B cell (primary cell): ENCODE data around the gene HDAC10. TPM values are rescaled to one million over a fixed set of nuclear protein-coding genes. Genes with fewer than 3 reads are reported as not detected.

ENCODE experiments used
- ATAC-seq: fragments of 200-7000 bp; cut with Tn5 transposase; one replicate; pipeline ENCODE4 v1.10.0; 2021; ENCODE audit warnings: low read depth, mild to moderate bottlenecking, moderate number of reproducible peaks, moderate library complexity
- CTCF ChIA-PET: fragments of 350-600 bp; sonication (Branson Sonifier 250); formaldehyde crosslinking; loops from one replicate; lab custom pipeline; 2021; ENCODE audit warnings: antibody characterized with exemption, inconsistent platforms; lab: Charles Lee
- POLR2A ChIA-PET: fragments of 350-600 bp; sonication (Branson Sonifier 250); formaldehyde crosslinking; loops from one replicate; lab custom pipeline; 2021; ENCODE audit warnings: antibody characterized with exemption; lab: Charles Lee
- DNase-seq: peaks from one replicate; pipeline ENCODE4 v3.0.0; 2013
- H2AFZ ChIP-seq: 2 replicates; pipeline ENCODE4 v1.6.1; 2012; ENCODE audit warnings: mild to moderate bottlenecking, low read depth, low read length; ENCODE audit not compliant: insufficient read depth, poor library complexity, severe bottlenecking
- H3K27ac ChIP-seq, 2 donors: 1 replicate in 1 of 2; 2 replicates in 1 of 2; pipeline ENCODE4 v1.5.1; 2012 to 2013; ENCODE audit warnings: low read length in 2 of 2, mild to moderate bottlenecking in 2 of 2, moderate library complexity in 1 of 2
- H3K27me3 ChIP-seq, 4 experiments: fragments of 200-600 bp in 1 of 4; sonication (generic) in 1 of 4; replicated peaks in 1 of 4; 1 replicate in 2 of 4; 2 replicates in 2 of 4; pipeline versions ENCODE4 v1.6.1 to v1.7.0; 2013 to 2016; ENCODE audit warnings: low read length in 3 of 4, mild to moderate bottlenecking in 2 of 4, mixed read lengths in 1 of 4, moderate library complexity in 1 of 4; ENCODE audit not compliant: insufficient read depth in 4 of 4, control insufficient read depth in 3 of 4; ENCODE audit errors: control extremely low read depth in 1 of 4
- H3K36me3 ChIP-seq, 2 experiments: replicated peaks in 1 of 2; 1 replicate in 1 of 2; 2 replicates in 1 of 2; pipeline versions ENCODE4 v1.6.1 to v1.7.1; 2013; ENCODE audit warnings: low read length in 1 of 2; ENCODE audit not compliant: insufficient read depth in 2 of 2, control insufficient read depth in 1 of 2; ENCODE audit errors: control extremely low read depth in 1 of 2, extremely low read depth in 1 of 2
- H3K4me1 ChIP-seq, 2 donors: fragments of 200-600 bp in 1 of 2; sonication (generic) in 1 of 2; 1 replicate in 1 of 2; 2 replicates in 1 of 2; pipeline versions ENCODE4 v1.5.1 to v1.6.1; 2013 to 2017; ENCODE audit warnings: low read length in 2 of 2; ENCODE audit not compliant: control insufficient read depth in 2 of 2, insufficient read depth in 2 of 2
- H3K4me2 ChIP-seq: replicated peaks from 2 replicates; pipeline ENCODE3; 2012; ENCODE audit warnings: mild to moderate bottlenecking, low read depth, low read length; ENCODE audit not compliant: poor library complexity, severe bottlenecking
- H3K4me3 ChIP-seq, 5 experiments: fragments of 200-600 bp in 1 of 5; sonication (generic) in 1 of 5; 1 replicate in 3 of 5; 2 replicates in 2 of 5; pipeline versions ENCODE4 v1.5.1 to v1.7.0; 2011 to 2016; ENCODE audit warnings: low read length in 4 of 5, mild to moderate bottlenecking in 4 of 5, low read depth in 2 of 5, control low read depth in 1 of 5, moderate library complexity in 1 of 5; ENCODE audit not compliant: insufficient read depth in 1 of 5; ENCODE audit errors: control extremely low read depth in 1 of 5, extremely low read depth in 1 of 5
- H3K79me2 ChIP-seq: fragments of 200-600 bp; sonication (generic); one replicate; pipeline ENCODE4 v1.6.0; 2016; ENCODE audit warnings: low read length; ENCODE audit not compliant: control insufficient read depth, insufficient read depth
- H3K9ac ChIP-seq: fragments of 200-600 bp; sonication (generic); 2 replicates; pipeline ENCODE4 v1.6.1; 2017; ENCODE audit warnings: mild to moderate bottlenecking, low read length, moderate library complexity
- H3K9me3 ChIP-seq, 3 donors: one replicate each; pipeline versions ENCODE4 v1.6.1 to v1.7.1; 2013; ENCODE audit warnings: low read length in 2 of 3; ENCODE audit not compliant: control insufficient read depth in 2 of 3, insufficient read depth in 1 of 3; ENCODE audit errors: control extremely low read depth in 1 of 3
- H4K20me1 ChIP-seq: 2 replicates; pipeline ENCODE4 v1.6.0; 2012; ENCODE audit warnings: mild to moderate bottlenecking, low read length; ENCODE audit not compliant: insufficient read depth, control insufficient read depth, poor library complexity, severe bottlenecking
- H3K27ac Mint-ChIP-seq: one replicate; pipeline ENCODE4 v1.8.0; 2021; ENCODE audit warnings: mixed read lengths
- H3K27me3 Mint-ChIP-seq: one replicate; pipeline ENCODE4 v1.8.0; 2021; ENCODE audit warnings: mixed read lengths
- H3K4me1 Mint-ChIP-seq: one replicate; pipeline ENCODE4 v1.8.0; 2021; ENCODE audit warnings: mixed read lengths
- H3K4me3 Mint-ChIP-seq: one replicate; pipeline ENCODE4 v1.8.0; 2021; ENCODE audit warnings: mixed read lengths
- H3K9me3 Mint-ChIP-seq: one replicate; pipeline ENCODE4 v1.8.0; 2022; ENCODE audit warnings: mixed read lengths; ENCODE audit not compliant: insufficient read depth
- EZH2 ChIP-seq: IDR thresholded peaks from 2 replicates; pipeline ENCODE4 v1.6.1; 2012; ENCODE audit warnings: borderline replicate concordance, low read depth, mild to moderate bottlenecking, moderate library complexity, low read length; ENCODE audit not compliant: insufficient read depth, poor library complexity, severe bottlenecking
- WGBS: methylation state at CpG from one replicate; pipeline ENCODE4 v1.1.5; 2013; ENCODE audit warnings: missing lambda C conversion rate; ENCODE audit not compliant: insufficient coverage; 5-methylcytosine and 5-hydroxymethylcytosine counted together
- intact Hi-C: fragments of 100-400 bp; cut with micrococcal nuclease; formaldehyde crosslinking; loops from one replicate; pipeline ENCODE4 v1.10.0; 2022
- polyA plus RNA-seq: library from polyadenylated mRNA; depleted of rRNA; stranded (reverse); fragments of >200 nt; gene quantifications from 2 replicates; pipeline ENCODE4 v1.2.3, GENCODE V29; 2012
- total RNA-seq, 2 donors: library from RNA; stranded (reverse); fragments of 120-200 nt in 1 of 2; gene quantifications; 1 replicate in 1 of 2; 2 replicates in 1 of 2; pipeline versions ENCODE4 v1.2.3 to v1.2.4, GENCODE V29; 2013 to 2022
- TF ChIP-seq, protein P1 (sequence below): fragments of 200-600 bp; IDR thresholded peaks from one replicate; pipeline ENCODE4 v1.8.0; 2022; ENCODE audit warnings: antibody characterized with exemption, mild to moderate bottlenecking

The HDAC10 gene
- total and polyA plus RNA-seq, 2 donors (not counting 1 experiment from before 2014, with no cell fraction given) = 136 to 187 TPM

DNA sequence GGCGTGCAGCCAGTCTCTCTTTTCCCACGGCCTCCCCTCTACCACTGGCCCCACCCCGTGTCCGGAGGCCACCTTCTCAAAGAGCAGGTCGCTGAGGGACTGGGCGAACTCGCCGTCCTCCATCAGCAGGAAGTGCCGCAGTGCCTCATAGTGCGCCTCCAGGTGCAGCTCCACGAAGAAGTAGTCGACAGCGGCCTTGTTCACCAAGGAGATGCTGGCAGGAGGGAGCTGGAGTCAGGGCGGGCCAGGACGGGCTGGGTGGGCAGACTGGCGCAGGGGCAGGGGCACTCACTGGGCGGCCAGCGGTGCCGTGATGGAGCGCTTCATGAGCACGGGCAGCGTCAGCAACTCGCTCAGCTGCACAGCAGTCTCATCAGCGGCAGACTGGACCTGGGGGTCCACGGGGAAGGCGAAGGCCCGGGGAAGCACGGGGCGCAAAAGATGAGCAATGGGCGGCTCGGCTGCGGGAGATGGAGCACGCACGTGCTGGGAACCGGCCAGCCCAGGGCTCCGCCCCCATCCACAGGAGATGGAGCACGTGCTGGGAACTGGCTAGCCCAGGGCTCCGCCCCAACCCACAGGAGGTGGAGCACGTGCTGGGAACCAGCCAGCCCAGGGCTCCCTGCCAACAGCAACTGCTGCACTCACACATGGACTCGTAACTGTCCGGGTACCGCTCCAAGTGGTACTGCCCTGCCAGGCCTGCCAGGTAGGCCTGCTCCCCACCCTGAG lies 31.9 kb downstream of the HDAC10 start:
- 80% methylated on average over 42 of the region's 42 CpGs for WGBS
- TF ChIP-seq, protein P1, sequence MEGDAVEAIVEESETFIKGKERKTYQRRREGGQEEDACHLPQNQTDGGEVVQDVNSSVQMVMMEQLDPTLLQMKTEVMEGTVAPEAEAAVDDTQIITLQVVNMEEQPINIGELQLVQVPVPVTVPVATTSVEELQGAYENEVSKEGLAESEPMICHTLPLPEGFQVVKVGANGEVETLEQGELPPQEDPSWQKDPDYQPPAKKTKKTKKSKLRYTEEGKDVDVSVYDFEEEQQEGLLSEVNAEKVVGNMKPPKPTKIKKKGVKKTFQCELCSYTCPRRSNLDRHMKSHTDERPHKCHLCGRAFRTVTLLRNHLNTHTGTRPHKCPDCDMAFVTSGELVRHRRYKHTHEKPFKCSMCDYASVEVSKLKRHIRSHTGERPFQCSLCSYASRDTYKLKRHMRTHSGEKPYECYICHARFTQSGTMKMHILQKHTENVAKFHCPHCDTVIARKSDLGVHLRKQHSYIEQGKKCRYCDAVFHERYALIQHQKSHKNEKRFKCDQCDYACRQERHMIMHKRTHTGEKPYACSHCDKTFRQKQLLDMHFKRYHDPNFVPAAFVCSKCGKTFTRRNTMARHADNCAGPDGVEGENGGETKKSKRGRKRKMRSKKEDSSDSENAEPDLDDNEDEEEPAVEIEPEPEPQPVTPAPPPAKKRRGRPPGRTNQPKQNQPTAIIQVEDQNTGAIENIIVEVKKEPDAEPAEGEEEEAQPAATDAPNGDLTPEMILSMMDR = no peak
- TF ChIP-seq EZH2 = no peak
- intact Hi-C loops = no loop called here
- Histone ChIP-seq H3K36me3 (peaks cover 0 to 78% of the 10 kb centered on the region in 2 experiments), H4K20me1 (peaks cover 14% of the 10 kb centered on the region), H3K4me2 (no peak overlapping the region), H3K9ac (no peak overlapping the region), H3K4me1 (no peaks in the 10 kb centered on the region), H3K27ac (no peak overlapping the region), H3K27me3 (no peaks in the 10 kb centered on the region), H3K9me3 (no peaks in the 10 kb centered on the region), H2AFZ (no peak overlapping the region), H3K4me3 (no peak overlapping the region), H3K79me2 (no peaks in the 10 kb centered on the region)
- Mint-ChIP-seq H3K27ac (no peak overlapping the region), H3K9me3 (no peaks in the 10 kb centered on the region), H3K27me3 (no peaks in the 10 kb centered on the region), H3K4me1 (peaks cover 2% of the 10 kb centered on the region), H3K4me3 (no peak overlapping the region)
- DNase-seq = no peak
- POLR2A ChIA-PET = interaction anchor here (0.6 kb wide), 1 partner anchor 283 kb away, joined by 4 read pairs; no protein-coding TSS in a partner anchor
- CTCF ChIA-PET = interaction anchor here (0.7 to 3.5 kb wide), 2 partner anchors 13 to 69 kb away, joined by 3 to 11 read pairs; no protein-coding TSS in a partner anchor
- no peak for ATAC-seq
